ENCODE data around the gene TMF1. TPM values are rescaled to one million over a fixed set of nuclear protein-coding genes. Genes with fewer than 3 reads are reported as not detected.

The TMF1 gene
- total and polyA plus RNA-seq, 5 donors from 2014 or later: 32.9 to 71.3 (median 36.6) TPM

DNA sequence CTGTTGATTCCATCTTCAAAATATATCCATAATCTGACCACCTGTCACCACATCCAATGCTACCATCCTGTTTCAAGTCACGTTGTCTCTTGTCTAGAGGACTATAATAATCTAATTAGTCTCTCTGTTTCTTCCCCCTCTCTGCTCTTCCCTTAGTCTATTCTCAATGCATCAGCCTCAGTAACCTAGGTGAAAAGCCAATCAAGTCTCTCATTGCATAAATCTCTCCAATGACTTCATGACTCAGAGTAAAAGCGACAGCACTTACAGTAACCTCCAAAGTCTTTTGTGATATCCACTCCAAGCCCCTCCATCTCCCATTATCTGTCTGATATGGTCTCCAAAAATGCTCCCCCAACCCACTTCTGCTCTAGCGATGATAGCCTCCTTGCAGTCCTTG, 20.8 kb upstream of the TMF1 start:
- Mint-ChIP-seq H3K4me3 (peak overlapping the region in 2 of 4 donors; percentile 0 to 11), H3K27me3 (no peaks in the 10 kb centered on the region), H3K4me1 (peaks cover 31 to 53% (median 44%) of the 10 kb centered on the region in 4 donors), H3K36me3 (peaks cover 38% of the 10 kb centered on the region), H3K9me3 (no peaks in the 10 kb centered on the region), H3K27ac (peak overlapping the region; percentile 45 to 82 (median 65))
- DNase-seq: no peak
- H3K4me1 ChIP-seq (ENCODE audit: control insufficient read depth, insufficient read depth, low read length, poor library complexity, severe bottlenecking): peaks cover 12% of the 10 kb centered on the region
- peak overlapping the region; percentile 14 for H3K27ac ChIP-seq (ENCODE audit: insufficient read depth, low read length, poor library complexity, severe bottlenecking)
- no peak for ATAC-seq (ENCODE audit: low read depth in 2 of 2)
- peaks cover 56% of the 10 kb centered on the region for H3K36me3 ChIP-seq (ENCODE audit: control insufficient read depth, insufficient read depth, low read length)
- H3K4me3 ChIP-seq (ENCODE audit: low read depth, low read length): no peak overlapping the region
- H3K9me3 ChIP-seq (ENCODE audit: control insufficient read depth in 2 of 2, low read length in 2 of 2): no peaks in the 10 kb centered on the region
- H3K27me3 ChIP-seq (ENCODE audit: control insufficient read depth, insufficient read depth, low read length): no peaks in the 10 kb centered on the region

DNA sequence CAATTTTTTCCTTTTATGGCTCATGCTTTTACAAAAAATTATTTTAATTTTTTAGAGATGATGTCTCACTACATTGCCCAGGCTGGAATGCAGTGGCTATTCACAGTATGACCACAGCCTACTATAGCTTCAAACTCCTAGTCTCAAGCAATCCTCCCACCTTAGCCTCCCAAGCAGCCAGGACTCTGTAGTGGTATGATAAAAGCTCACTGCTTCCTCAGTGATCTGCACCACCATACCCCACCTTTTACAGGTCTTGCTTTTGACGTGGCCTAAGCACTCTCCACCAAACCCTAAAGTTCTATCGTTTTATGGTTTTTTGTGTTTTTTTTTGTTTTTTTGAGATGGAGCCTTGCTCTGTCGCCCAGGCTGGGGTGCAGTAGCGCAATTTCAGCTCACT, 14.0 kb upstream of the TMF1 start:
- no peak for ATAC-seq (ENCODE audit: low read depth in 2 of 2)

DNA sequence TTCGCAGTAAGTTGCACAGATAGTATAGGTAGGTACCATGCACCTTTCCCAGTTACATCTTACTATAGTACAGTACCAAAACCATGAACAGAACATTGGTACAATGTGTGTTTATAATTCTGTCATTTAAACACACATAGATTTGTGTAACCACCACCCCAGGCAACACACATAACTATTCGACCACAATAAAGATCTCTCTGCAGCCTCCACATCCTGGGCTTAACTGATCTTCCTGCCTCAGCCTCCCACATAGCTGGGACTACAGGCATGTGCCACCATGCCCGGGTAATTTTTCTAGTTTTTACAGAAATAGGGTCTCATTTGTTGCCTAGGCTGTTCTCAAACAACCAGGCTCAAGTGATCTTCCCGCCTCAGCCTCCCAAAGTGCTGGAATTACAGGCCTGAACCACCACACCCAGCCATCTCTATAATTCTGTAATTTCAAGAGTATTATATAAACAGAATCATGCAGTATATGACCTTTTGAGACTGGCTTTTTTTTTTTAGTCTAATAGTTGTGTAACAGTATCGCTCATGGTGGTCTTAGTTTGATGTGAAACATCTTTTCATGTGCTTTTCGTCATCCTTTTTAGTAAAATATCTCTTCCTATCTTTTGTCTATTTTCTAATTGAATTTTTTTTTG, 13.3 kb upstream of the TMF1 start:
- H3K27ac Mint-ChIP-seq: peak overlapping the region; percentile 91 to 95 (median 92)
- peaks cover 32 to 53% (median 38%) of the 10 kb centered on the region in 4 donors for H3K4me1 Mint-ChIP-seq
- ATAC-seq (ENCODE audit: low read depth in 2 of 2) (peak; percentile 35 to 40), DNase-seq (peak in 2 of 3 donors; percentile 35 to 71)
- Histone ChIP-seq H3K4me3 (ENCODE audit: low read depth, low read length) (peak overlapping the region; percentile 70), H3K27me3 (ENCODE audit: control insufficient read depth, insufficient read depth, low read length) (no peaks in the 10 kb centered on the region), H3K4me1 (ENCODE audit: control insufficient read depth, insufficient read depth, low read length, poor library complexity, severe bottlenecking) (peaks cover 37% of the 10 kb centered on the region), H3K9me3 (ENCODE audit: control insufficient read depth in 2 of 2, low read length in 2 of 2) (no peaks in the 10 kb centered on the region), H3K27ac (ENCODE audit: insufficient read depth, low read length, poor library complexity, severe bottlenecking) (peak overlapping the region; percentile 70), H3K36me3 (ENCODE audit: control insufficient read depth, insufficient read depth, low read length) (peaks cover 38% of the 10 kb centered on the region)
- peak overlapping the region; percentile 54 to 77 (median 69) for H3K4me3 Mint-ChIP-seq
- H3K27me3 Mint-ChIP-seq: no peaks in the 10 kb centered on the region
- H3K36me3 Mint-ChIP-seq: peaks cover 18% of the 10 kb centered on the region
- H3K9me3 Mint-ChIP-seq: no peaks in the 10 kb centered on the region

More for the DNA sequence above, 14.0 kb upstream of the TMF1 start:
- Mint-ChIP-seq H3K4me3 (peak overlapping the region in 2 of 4 donors; percentile 27 to 54), H3K27me3 (no peaks in the 10 kb centered on the region), H3K36me3 (peaks cover 19% of the 10 kb centered on the region), H3K4me1 (peaks cover 39 to 56% (median 44%) of the 10 kb centered on the region in 4 donors), H3K9me3 (no peaks in the 10 kb centered on the region), H3K27ac (peak overlapping the region; percentile 91 to 95 (median 92))
- DNase-seq: no peak
- peaks cover 37% of the 10 kb centered on the region for H3K36me3 ChIP-seq (ENCODE audit: control insufficient read depth, insufficient read depth, low read length)
- H3K9me3 ChIP-seq (ENCODE audit: control insufficient read depth in 2 of 2, low read length in 2 of 2): no peaks in the 10 kb centered on the region
- H3K4me1 ChIP-seq (ENCODE audit: control insufficient read depth, insufficient read depth, low read length, poor library complexity, severe bottlenecking): peaks cover 37% of the 10 kb centered on the region
- no peak overlapping the region for H3K4me3 ChIP-seq (ENCODE audit: low read depth, low read length)
- no peaks in the 10 kb centered on the region for H3K27me3 ChIP-seq (ENCODE audit: control insufficient read depth, insufficient read depth, low read length)
- H3K27ac ChIP-seq (ENCODE audit: insufficient read depth, low read length, poor library complexity, severe bottlenecking): peak overlapping the region; percentile 70

DNA sequence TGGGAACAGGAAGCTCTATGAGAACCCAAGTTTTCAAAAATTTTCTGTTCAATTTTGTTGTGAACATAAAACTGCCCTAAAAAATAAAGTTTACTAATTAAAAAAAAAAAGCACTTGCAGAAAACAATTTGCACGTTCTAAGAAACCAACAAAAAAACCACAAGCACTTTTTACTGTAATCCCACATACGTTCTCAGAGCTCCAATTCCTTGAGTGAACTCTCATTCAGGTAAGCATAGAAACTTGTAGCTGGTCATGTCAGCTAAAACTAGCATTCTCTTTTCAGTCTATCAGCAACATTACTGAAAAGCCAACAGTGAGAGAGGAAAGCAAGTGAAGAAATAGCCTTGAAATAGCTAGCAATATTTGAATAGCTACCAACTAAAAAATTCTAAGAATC, 11.5 kb upstream of the TMF1 start:
- Mint-ChIP-seq H3K27ac (peak overlapping the region; percentile 92 to 98 (median 95)), H3K27me3 (no peaks in the 10 kb centered on the region), H3K4me3 (peak overlapping the region; percentile 54 to 79 (median 72)), H3K4me1 (peaks cover 37 to 65% (median 45%) of the 10 kb centered on the region in 4 donors), H3K36me3 (peaks cover 29% of the 10 kb centered on the region), H3K9me3 (peaks cover 0 to 3% (median 0%) of the 10 kb centered on the region in 7 donors)
- peak overlapping the region; percentile 70 for H3K27ac ChIP-seq (ENCODE audit: insufficient read depth, low read length, poor library complexity, severe bottlenecking)
- peak; percentile 84 to 85 for ATAC-seq (ENCODE audit: low read depth in 2 of 2)
- peak in 1 of 3 donors; percentile 77 for DNase-seq
- H3K27me3 ChIP-seq (ENCODE audit: control insufficient read depth, insufficient read depth, low read length): no peaks in the 10 kb centered on the region
- peak overlapping the region; percentile 70 for H3K4me3 ChIP-seq (ENCODE audit: low read depth, low read length)
- peaks cover 37% of the 10 kb centered on the region for H3K36me3 ChIP-seq (ENCODE audit: control insufficient read depth, insufficient read depth, low read length)
- peaks cover 44% of the 10 kb centered on the region for H3K4me1 ChIP-seq (ENCODE audit: control insufficient read depth, insufficient read depth, low read length, poor library complexity, severe bottlenecking)
- H3K9me3 ChIP-seq (ENCODE audit: control insufficient read depth in 2 of 2, low read length in 2 of 2): no peaks in the 10 kb centered on the region

DNA sequence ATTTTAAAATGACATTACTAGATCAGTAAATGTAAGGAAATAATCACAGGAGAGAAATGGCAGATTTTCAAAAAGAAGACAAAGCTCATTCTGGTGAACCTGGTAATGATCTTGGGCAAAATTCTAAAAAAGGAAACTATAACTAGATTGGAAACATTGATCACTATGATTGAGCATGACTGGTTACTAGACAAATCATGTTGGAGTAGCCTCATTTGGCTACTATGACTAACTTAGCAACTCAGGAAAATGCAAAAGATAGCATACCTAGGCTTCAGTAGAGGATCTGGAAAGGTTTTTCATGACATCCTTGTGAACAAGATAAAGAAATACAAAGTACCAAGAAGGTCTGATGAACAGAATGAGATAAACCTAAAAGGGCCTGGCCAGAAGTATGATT, 7.6 kb upstream of the TMF1 start:
- H3K36me3 ChIP-seq (ENCODE audit: control insufficient read depth, insufficient read depth, low read length): peaks cover 48% of the 10 kb centered on the region
- Mint-ChIP-seq H3K4me3 (peak overlapping the region in 2 of 4 donors; percentile 34 to 85), H3K9me3 (peaks cover 0 to 3% (median 0%) of the 10 kb centered on the region in 7 donors), H3K27me3 (no peaks in the 10 kb centered on the region), H3K27ac (peak overlapping the region; percentile 82 to 96 (median 89)), H3K4me1 (peaks cover 36 to 53% (median 41%) of the 10 kb centered on the region in 4 donors), H3K36me3 (peaks cover 35% of the 10 kb centered on the region)
- H3K4me1 ChIP-seq (ENCODE audit: control insufficient read depth, insufficient read depth, low read length, poor library complexity, severe bottlenecking): peaks cover 38% of the 10 kb centered on the region
- no peaks in the 10 kb centered on the region for H3K9me3 ChIP-seq (ENCODE audit: control insufficient read depth in 2 of 2, low read length in 2 of 2)
- ATAC-seq (ENCODE audit: low read depth in 2 of 2): no peak
- no peak overlapping the region for H3K4me3 ChIP-seq (ENCODE audit: low read depth, low read length)
- no peak for DNase-seq
- H3K27me3 ChIP-seq (ENCODE audit: control insufficient read depth, insufficient read depth, low read length): no peaks in the 10 kb centered on the region
- H3K27ac ChIP-seq (ENCODE audit: insufficient read depth, low read length, poor library complexity, severe bottlenecking): peak overlapping the region; percentile 70

DNA sequence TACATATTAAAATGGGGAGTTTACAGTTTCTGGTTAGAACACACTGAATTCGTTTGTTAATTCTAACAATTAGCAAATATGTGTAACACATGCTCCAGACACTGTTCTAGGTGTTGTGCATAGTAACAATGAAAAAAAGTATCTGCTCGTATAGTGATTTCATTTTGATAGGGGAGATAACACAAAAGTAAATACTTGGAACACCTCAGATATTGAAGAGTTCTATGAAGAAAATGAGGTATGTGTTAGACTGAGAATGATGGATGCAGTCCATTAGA, 6.8 kb upstream of the TMF1 start:
- H3K27ac ChIP-seq (ENCODE audit: insufficient read depth, low read length, poor library complexity, severe bottlenecking): peak overlapping the region; percentile 70
- no peaks in the 10 kb centered on the region for H3K9me3 ChIP-seq (ENCODE audit: control insufficient read depth in 2 of 2, low read length in 2 of 2)
- DNase-seq (no peak), ATAC-seq (ENCODE audit: low read depth in 2 of 2) (no peak)
- peak overlapping the region; percentile 72 for H3K4me3 ChIP-seq (ENCODE audit: low read depth, low read length)
- H3K27me3 Mint-ChIP-seq: no peaks in the 10 kb centered on the region
- peaks cover 50% of the 10 kb centered on the region for H3K36me3 ChIP-seq (ENCODE audit: control insufficient read depth, insufficient read depth, low read length)
- peaks cover 30% of the 10 kb centered on the region for H3K4me1 ChIP-seq (ENCODE audit: control insufficient read depth, insufficient read depth, low read length, poor library complexity, severe bottlenecking)
- H3K9me3 Mint-ChIP-seq: peaks cover 0 to 3% (median 0%) of the 10 kb centered on the region in 7 donors
- H3K27me3 ChIP-seq (ENCODE audit: control insufficient read depth, insufficient read depth, low read length): no peaks in the 10 kb centered on the region
- H3K27ac Mint-ChIP-seq: peak overlapping the region; percentile 82 to 96 (median 89)
- peaks cover 35% of the 10 kb centered on the region for H3K36me3 Mint-ChIP-seq
- peak overlapping the region in 3 of 4 donors; percentile 2 to 56 (median 13) for H3K4me3 Mint-ChIP-seq
- H3K4me1 Mint-ChIP-seq: peaks cover 30 to 45% (median 34%) of the 10 kb centered on the region in 4 donors

DNA sequence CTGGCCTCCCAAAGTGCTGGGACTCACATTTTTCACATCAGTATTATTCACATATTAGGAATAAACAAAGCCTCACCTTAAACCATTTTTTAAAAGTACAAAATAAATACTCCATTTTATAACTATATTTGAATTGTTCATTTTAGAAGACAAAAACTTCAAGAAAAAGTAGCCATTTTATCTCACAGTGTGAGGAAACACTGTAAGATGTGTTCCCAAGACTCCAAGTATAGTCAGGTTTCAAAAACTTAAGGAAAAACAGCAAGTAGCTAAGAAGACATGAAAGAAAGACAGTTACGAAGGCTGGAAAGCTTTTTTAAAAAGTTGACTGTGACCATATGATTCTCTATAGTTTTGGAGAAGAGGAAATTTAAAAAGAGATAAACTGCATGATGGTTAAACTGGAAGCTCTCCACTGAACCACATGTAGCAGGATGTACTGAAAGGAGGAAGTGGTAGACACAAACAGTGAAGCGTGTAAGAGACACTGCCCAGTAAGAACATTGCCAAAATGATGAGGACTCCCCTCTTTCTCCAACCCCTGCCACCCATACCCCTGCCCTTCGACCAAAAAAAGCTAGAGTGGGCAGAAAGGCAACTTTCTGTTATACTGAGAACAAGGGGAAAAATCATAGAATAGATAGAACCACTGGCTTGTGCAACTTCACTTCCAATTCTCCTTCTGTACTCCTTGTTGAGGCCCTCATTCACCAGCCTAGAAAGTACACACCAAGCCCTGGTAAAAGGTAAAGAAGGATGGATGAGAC, 6.2 kb upstream of the TMF1 start:
- H3K9me3 Mint-ChIP-seq: peaks cover 0 to 3% (median 0%) of the 10 kb centered on the region in 7 donors
- ATAC-seq (ENCODE audit: low read depth in 2 of 2) (peak; percentile 95), DNase-seq (peak in 2 of 3 donors; percentile 44 to 76)
- Histone ChIP-seq H3K4me3 (ENCODE audit: low read depth, low read length) (peak overlapping the region; percentile 72), H3K27ac (ENCODE audit: insufficient read depth, low read length, poor library complexity, severe bottlenecking) (peak overlapping the region; percentile 70), H3K9me3 (ENCODE audit: control insufficient read depth in 2 of 2, low read length in 2 of 2) (no peaks in the 10 kb centered on the region), H3K27me3 (ENCODE audit: control insufficient read depth, insufficient read depth, low read length) (no peaks in the 10 kb centered on the region), H3K36me3 (ENCODE audit: control insufficient read depth, insufficient read depth, low read length) (peaks cover 50% of the 10 kb centered on the region), H3K4me1 (ENCODE audit: control insufficient read depth, insufficient read depth, low read length, poor library complexity, severe bottlenecking) (peaks cover 25% of the 10 kb centered on the region)
- H3K36me3 Mint-ChIP-seq: peaks cover 35% of the 10 kb centered on the region
- peaks cover 27 to 40% (median 30%) of the 10 kb centered on the region in 4 donors for H3K4me1 Mint-ChIP-seq
- peak overlapping the region; percentile 13 to 56 (median 44) for H3K4me3 Mint-ChIP-seq
- H3K27ac Mint-ChIP-seq: peak overlapping the region; percentile 82 to 96 (median 89)
- H3K27me3 Mint-ChIP-seq: no peaks in the 10 kb centered on the region

Data from CD4-positive, CD25-positive, alpha-beta regulatory T cell (primary cell).